BJ (cell line): ENCODE results near the gene PDZD2. TPM values are rescaled to one million over a fixed set of nuclear protein-coding genes. Genes with fewer than 3 reads are reported as not detected.

Experiments
- CTCF ChIA-PET: fragments of 350-600 bp; formaldehyde crosslinking; extraction: SDS; loops from one replicate; lab custom pipeline; 2021; ENCODE audit warnings: antibody characterized with exemption, inconsistent platforms; lab: Yijun Ruan, JAX
- POLR2A ChIA-PET: fragments of 300-600 bp; sonication (Branson Sonifier 250); formaldehyde crosslinking; extraction: SDS; loops from one replicate; lab custom pipeline; 2021; ENCODE audit warnings: antibody characterized with exemption; lab: Charles Lee
- DNase-seq: peaks from one replicate; pipeline ENCODE4 v3.0.0-alpha.2; 2011; ENCODE audit warnings: low read depth
- H3K27me3 ChIP-seq: 2 replicates; pipeline ENCODE4 v1.6.0; 2011; ENCODE audit warnings: low read length; ENCODE audit not compliant: control insufficient read depth, insufficient read depth
- H3K36me3 ChIP-seq: 2 replicates; pipeline ENCODE4 v1.5.1; 2011; ENCODE audit warnings: low read length; ENCODE audit not compliant: control insufficient read depth, insufficient read depth
- H3K4me3 ChIP-seq: 2 replicates; pipeline ENCODE4 v1.5.1; 2011; ENCODE audit warnings: low read depth, mild to moderate bottlenecking, control low read depth, low read length
- CTCF ChIP-seq: IDR thresholded peaks from 2 replicates; pipeline ENCODE4 v1.5.1; 2011; ENCODE audit warnings: low read depth, mild to moderate bottlenecking, control low read depth, inconsistent platforms, low read length, moderate library complexity; ENCODE audit not compliant: insufficient read depth
- polyA plus RNA-seq: library from polyadenylated mRNA; depleted of rRNA; stranded (reverse); fragments of >200 nt; gene quantifications from 2 replicates; pipeline ENCODE4 v1.2.3, GENCODE V29; 2011

PDZD2 gene
- polyA plus RNA-seq, 1 experiment: 0.06 TPM

GRCh38 chr5:32127711-32128110, 488.8 kb downstream of the PDZD2 start:
- no peaks in the 10 kb centered on the region for H3K27me3 ChIP-seq
- peaks cover 8% of the 10 kb centered on the region for H3K36me3 ChIP-seq
- no peak for DNase-seq
- CTCF ChIA-PET: interaction anchor here (1.1 to 1.4 kb wide), 2 partner anchors 12 kb away, joined by 3 to 4 read pairs; no protein-coding TSS in a partner anchor
- POLR2A ChIA-PET: no interaction called here
- no peak for TF ChIP-seq CTCF
- no peak overlapping the region for H3K4me3 ChIP-seq

- ChIA-PET CTCF (no interaction called here), POLR2A (no interaction called here)
- Histone ChIP-seq H3K27me3 (no peaks in the 10 kb centered on the region), H3K36me3 (peaks cover 8% of the 10 kb centered on the region), H3K4me3 (no peak overlapping the region)
- no peak for TF ChIP-seq CTCF
- DNase-seq: no peak
Observed at GRCh38 chr5:32129074-32129598, 490.2 kb downstream of the PDZD2 start.

- Histone ChIP-seq H3K36me3 (peaks cover 10% of the 10 kb centered on the region), H3K4me3 (no peak overlapping the region), H3K27me3 (no peaks in the 10 kb centered on the region)
- CTCF ChIA-PET: interaction anchor here (1.4 kb wide), 1 partner anchor 306 kb away, joined by 3 read pairs; no protein-coding TSS in a partner anchor
- TF ChIP-seq CTCF: no peak
- DNase-seq: no peak
- POLR2A ChIA-PET: no interaction called here
Observed at GRCh38 chr5:32130865-32131264, 491.9 kb downstream of the PDZD2 start.

- H3K36me3 ChIP-seq: peaks cover 6% of the 10 kb centered on the region
- H3K27me3 ChIP-seq: no peaks in the 10 kb centered on the region
- no peak overlapping the region for H3K4me3 ChIP-seq
- no peak for DNase-seq
- CTCF ChIA-PET: interaction anchor here (0.6 to 1.4 kb wide), 3 partner anchors 10 to 307 kb away, joined by 3 to 6 read pairs (median 3); no protein-coding TSS in a partner anchor
- no peak for TF ChIP-seq CTCF
- POLR2A ChIA-PET: no interaction called here
Observed at GRCh38 chr5:32131604-32132003, 492.7 kb downstream of the PDZD2 start.

GRCh38 chr5:32132757-32133156, 493.8 kb downstream of the PDZD2 start:
- Histone ChIP-seq H3K4me3 (no peak overlapping the region), H3K36me3 (peaks cover 6% of the 10 kb centered on the region), H3K27me3 (no peaks in the 10 kb centered on the region)
- TF ChIP-seq CTCF: no peak
- DNase-seq: no peak
- CTCF ChIA-PET: interaction anchor here (0.9 to 1.3 kb wide), 3 partner anchors 9 to 98 kb away, joined by 3 to 6 read pairs (median 4); no protein-coding TSS in a partner anchor
- POLR2A ChIA-PET: no interaction called here
